WERI-Rb-1 (cell line): ENCODE measurements around the gene LRRC27.

Experiments
- DNase-seq: peaks from one replicate; pipeline ENCODE4 v3.0.0-alpha.2; 2020
- H3K27ac ChIP-seq: fragments of 250-450 bp; sonication (Bioruptor Pico); 2 replicates; pipeline ENCODE4 v1.5.1; 2020; ENCODE audit warnings: mild to moderate bottlenecking, moderate library complexity
- H3K27me3 ChIP-seq: fragments of 250-450 bp; sonication (Bioruptor Pico); 2 replicates; pipeline ENCODE4 v1.5.1; 2021; ENCODE audit warnings: mild to moderate bottlenecking, low read depth, moderate library complexity; ENCODE audit not compliant: insufficient read depth, severe bottlenecking
- H3K36me3 ChIP-seq: fragments of 250-450 bp; sonication (Bioruptor Pico); 2 replicates; pipeline ENCODE4 v1.5.1; 2020; ENCODE audit warnings: mild to moderate bottlenecking, moderate library complexity
- H3K4me3 ChIP-seq: 2 replicates; pipeline ENCODE4 v1.5.1; 2011; ENCODE audit warnings: low read depth, mild to moderate bottlenecking, control low read depth, low read length
- H3K9me3 ChIP-seq: fragments of 250-450 bp; sonication (Bioruptor Pico); 2 replicates; pipeline ENCODE4 v1.5.1; 2021; ENCODE audit warnings: mild to moderate bottlenecking, moderate library complexity; ENCODE audit not compliant: severe bottlenecking
- TF ChIP-seq, protein P1 (sequence below): IDR thresholded peaks from 2 replicates; pipeline ENCODE4 v1.5.1; 2011; ENCODE audit warnings: low read depth, mild to moderate bottlenecking, control low read depth, inconsistent platforms, low read length

LRRC27 gene

DNA sequence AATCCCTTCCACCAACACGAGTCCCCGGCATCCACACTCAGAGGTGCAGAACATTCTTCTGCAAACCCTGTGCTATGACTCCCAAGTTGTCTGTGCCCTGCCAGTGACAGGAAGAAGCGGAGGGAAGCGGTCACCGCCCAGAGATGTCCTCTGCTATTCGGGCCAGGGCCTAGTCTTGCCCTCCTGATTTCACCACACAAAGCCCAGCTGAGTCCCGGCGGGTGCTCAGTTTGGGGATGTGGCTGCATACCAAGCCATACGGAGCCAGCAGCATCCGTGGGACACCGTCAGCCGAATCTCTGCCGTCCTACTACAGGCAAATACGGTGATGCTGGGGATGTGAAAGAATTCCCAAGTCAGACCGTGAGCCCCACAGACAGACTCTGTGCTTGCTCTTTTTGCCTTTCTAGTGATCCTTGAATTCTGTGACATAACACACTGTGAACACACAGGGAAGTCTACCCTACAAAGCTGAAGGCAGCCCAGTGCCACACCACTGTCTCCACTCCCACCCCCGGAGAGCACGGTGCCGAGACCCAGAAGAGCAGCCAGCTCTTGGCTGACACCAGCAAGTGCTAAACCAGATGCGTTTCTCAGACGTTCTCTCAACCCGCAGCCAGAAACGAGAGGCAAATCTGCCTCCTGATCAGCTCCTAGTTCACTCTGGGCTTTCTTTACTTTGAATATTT is 26.2 kb upstream of the LRRC27 start:
- H3K36me3 ChIP-seq, result no peaks in the 10 kb centered on the region
- DNase-seq, result no peak
- TF ChIP-seq, protein P1, sequence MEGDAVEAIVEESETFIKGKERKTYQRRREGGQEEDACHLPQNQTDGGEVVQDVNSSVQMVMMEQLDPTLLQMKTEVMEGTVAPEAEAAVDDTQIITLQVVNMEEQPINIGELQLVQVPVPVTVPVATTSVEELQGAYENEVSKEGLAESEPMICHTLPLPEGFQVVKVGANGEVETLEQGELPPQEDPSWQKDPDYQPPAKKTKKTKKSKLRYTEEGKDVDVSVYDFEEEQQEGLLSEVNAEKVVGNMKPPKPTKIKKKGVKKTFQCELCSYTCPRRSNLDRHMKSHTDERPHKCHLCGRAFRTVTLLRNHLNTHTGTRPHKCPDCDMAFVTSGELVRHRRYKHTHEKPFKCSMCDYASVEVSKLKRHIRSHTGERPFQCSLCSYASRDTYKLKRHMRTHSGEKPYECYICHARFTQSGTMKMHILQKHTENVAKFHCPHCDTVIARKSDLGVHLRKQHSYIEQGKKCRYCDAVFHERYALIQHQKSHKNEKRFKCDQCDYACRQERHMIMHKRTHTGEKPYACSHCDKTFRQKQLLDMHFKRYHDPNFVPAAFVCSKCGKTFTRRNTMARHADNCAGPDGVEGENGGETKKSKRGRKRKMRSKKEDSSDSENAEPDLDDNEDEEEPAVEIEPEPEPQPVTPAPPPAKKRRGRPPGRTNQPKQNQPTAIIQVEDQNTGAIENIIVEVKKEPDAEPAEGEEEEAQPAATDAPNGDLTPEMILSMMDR, result no peak
- H3K9me3 ChIP-seq, result no peaks in the 10 kb centered on the region
- H3K27me3 ChIP-seq, result peaks cover 4% of the 10 kb centered on the region
- no peak overlapping the region for H3K4me3 ChIP-seq
- H3K27ac ChIP-seq, result no peak overlapping the region

GRCh38 chr10:132306343-132306685 is 25.7 kb upstream of the LRRC27 start:
- no peaks in the 10 kb centered on the region for H3K9me3 ChIP-seq
- no peaks in the 10 kb centered on the region for H3K36me3 ChIP-seq
- TF ChIP-seq, protein P1, result no peak
- DNase-seq, result no peak
- H3K4me3 ChIP-seq, result no peak overlapping the region
- peaks cover 4% of the 10 kb centered on the region for H3K27me3 ChIP-seq
- no peak overlapping the region for H3K27ac ChIP-seq

- peaks cover 4% of the 10 kb centered on the region for H3K27me3 ChIP-seq
Measured at GRCh38 chr10:132306864-132307751, 24.9 kb upstream of the LRRC27 start.

DNA sequence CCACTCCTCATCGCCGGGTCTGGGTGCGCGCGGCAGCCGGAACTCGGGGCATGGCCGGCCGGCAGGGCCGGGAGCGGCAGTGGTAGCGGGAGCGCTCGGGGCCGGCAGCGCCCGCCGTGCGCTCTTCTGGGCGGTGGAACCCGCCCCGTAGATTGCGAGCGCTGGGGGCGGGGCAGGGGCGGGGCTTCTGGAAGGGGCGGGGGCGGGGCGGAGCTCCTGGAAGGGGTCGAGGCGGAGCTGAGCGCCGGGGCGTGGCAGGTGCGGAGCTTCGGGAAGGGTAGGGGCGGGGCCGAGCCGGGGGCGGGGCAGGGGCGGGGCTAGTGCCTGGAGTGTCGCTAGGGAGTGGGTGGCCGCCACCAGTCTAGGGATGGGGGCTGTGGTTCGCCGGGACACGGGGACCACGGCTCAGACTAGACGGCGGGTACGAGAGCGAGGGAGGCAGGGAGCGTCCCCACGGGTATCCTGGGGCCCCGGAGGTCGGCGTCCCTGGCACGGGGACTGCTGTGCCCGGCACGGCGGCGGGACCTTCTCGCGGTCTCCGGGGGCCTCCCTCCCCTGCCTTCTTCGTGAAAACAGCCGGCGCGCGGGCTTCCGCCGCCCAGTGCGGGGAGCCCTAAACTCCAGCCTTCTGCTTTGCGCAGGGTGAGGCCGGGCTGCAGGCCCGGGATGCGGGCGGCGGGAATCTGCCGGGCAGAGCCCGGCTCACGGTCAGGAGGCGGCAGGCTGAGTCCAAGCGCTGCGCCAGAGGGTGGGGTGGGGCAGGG is 24.0 kb upstream of the LRRC27 start, which contains the start of gene STK32C:
STK32C (minus strand) TSS at position 128 of the 764 bp plus-strand sequence; CDS start at position 11, 117 bp downstream.
- Histone ChIP-seq H3K27me3 (peaks cover 4% of the 10 kb centered on the region), H3K36me3 (no peaks in the 10 kb centered on the region), H3K9me3 (no peaks in the 10 kb centered on the region), H3K27ac (peak within 1 kb of the TSS; percentile 80), H3K4me3 (peak within 1 kb of the TSS; percentile 57)
- DNase-seq, result peak; percentile 88
- TF ChIP-seq, protein P1, result no peak

More at GRCh38 chr10:132306864-132307751, 24.9 kb upstream of the LRRC27 start:
- H3K27ac ChIP-seq, result peak overlapping the region; percentile 25; the same call in 1 of the 2 replicates
- no peaks in the 10 kb centered on the region for H3K36me3 ChIP-seq
- TF ChIP-seq, protein P1, result no peak
- no peaks in the 10 kb centered on the region for H3K9me3 ChIP-seq
- peak overlapping the region; percentile 57 for H3K4me3 ChIP-seq
- DNase-seq, result peak; percentile 84

DNA sequence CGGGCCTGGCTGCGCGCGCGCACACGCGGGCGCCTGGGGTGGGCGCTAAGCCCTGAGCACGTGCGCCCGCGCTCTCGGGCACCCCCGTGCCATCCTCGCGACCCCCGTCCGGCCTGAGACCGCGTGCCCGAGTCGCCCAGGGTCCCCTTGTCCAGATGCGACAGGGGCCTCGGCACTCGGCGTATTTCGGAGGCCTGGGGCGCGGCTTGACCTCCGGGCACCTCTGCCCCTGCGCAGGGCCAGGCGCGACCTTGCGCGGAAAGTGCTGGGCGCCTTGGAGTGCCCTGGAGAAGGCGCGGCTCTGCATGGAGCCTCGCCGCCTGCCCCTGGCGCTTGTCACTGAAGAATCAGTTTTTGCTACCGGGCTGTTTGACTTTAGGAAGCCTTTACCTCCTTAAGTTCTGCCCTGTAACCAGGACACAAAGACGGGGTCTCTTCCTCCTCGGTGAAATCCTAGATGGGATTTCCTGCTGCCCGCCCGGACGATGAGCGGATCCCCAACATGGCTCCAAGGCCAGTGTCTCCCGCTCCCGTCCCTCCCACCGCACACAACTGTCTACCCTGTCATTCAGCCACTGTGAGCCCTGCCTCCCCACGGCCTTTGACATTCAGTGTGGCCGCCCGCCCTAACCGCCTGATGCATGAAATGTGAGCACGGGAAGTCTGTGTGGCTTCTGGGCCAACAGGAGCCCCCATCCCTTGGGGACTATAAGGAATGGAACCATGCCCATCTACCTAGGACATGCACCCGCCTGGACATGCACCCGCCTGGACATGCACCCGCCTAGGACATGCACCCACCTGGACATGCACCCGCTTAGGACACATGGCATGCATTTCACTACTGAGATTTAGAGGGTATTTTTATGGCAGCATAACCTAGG is 23.2 kb upstream of the LRRC27 start:
- no peaks in the 10 kb centered on the region for H3K9me3 ChIP-seq
- H3K27me3 ChIP-seq, result peaks cover 4% of the 10 kb centered on the region
- peak overlapping the region; percentile 80 for H3K27ac ChIP-seq
- no peaks in the 10 kb centered on the region for H3K36me3 ChIP-seq
- TF ChIP-seq, protein P1, result no peak
- peak overlapping the region; percentile 56 for H3K4me3 ChIP-seq
- no peak for DNase-seq
